Ishikawa (cell line): ENCODE measurements around the gene ASXL1.

Source experiments
- CEBPB ChIP-seq: IDR thresholded peaks from 2 replicates; pipeline ENCODE4 v1.6.1; 2012
- EP300 ChIP-seq: IDR thresholded peaks from 2 replicates; pipeline ENCODE4 v1.6.1; 2012; ENCODE audit warnings: borderline replicate concordance
- FOXM1 ChIP-seq: IDR thresholded peaks from 2 replicates; pipeline ENCODE4 v1.6.1; 2012; ENCODE audit warnings: low read depth, borderline replicate concordance
- MAX ChIP-seq: IDR thresholded peaks from 2 replicates; pipeline ENCODE4 v1.6.1; 2012
- TAF1 ChIP-seq: IDR thresholded peaks from 2 replicates; pipeline ENCODE4 v1.6.1; 2012; ENCODE audit warnings: low read depth, mild to moderate bottlenecking
- TCF12 ChIP-seq: IDR thresholded peaks from 2 replicates; pipeline ENCODE4 v1.6.1; 2012; ENCODE audit warnings: low read depth
- TEAD4 ChIP-seq: IDR thresholded peaks from 2 replicates; pipeline ENCODE4 v1.6.1; 2012
- YY1 ChIP-seq: IDR thresholded peaks from 2 replicates; pipeline ENCODE4 v1.6.1; 2012; ENCODE audit warnings: low read depth
- TF ChIP-seq, protein P1 (sequence below): IDR thresholded peaks from 2 replicates; pipeline ENCODE4 v1.6.1; 2012

GRCh38 chr20:32461836-32462600 lies 103.9 kb downstream of the ASXL1 start:
- no peak for TF ChIP-seq EP300
- TF ChIP-seq TAF1, result no peak
- no peak for TF ChIP-seq MAX
- no peak for TF ChIP-seq FOXM1
- no peak for TF ChIP-seq CEBPB
- TF ChIP-seq TCF12, result no peak
- TF ChIP-seq, protein P1, sequence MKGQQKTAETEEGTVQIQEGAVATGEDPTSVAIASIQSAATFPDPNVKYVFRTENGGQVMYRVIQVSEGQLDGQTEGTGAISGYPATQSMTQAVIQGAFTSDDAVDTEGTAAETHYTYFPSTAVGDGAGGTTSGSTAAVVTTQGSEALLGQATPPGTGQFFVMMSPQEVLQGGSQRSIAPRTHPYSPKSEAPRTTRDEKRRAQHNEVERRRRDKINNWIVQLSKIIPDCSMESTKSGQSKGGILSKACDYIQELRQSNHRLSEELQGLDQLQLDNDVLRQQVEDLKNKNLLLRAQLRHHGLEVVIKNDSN, result no peak
- no peak for TF ChIP-seq TEAD4
- no peak for TF ChIP-seq YY1
